Measurements from ENCODE around the gene USO1.

Gene USO1

GRCh38 chr4:75844151-75844662 is 119.8 kb downstream of the USO1 start:
- DNase-seq (ENCODE audit: low spot score), result peak; percentile 64

GRCh38 chr4:75845992-75846391 is 121.6 kb downstream of the USO1 start:
- no peak for DNase-seq (ENCODE audit: low spot score)

GRCh38 chr4:75848171-75848760 is 123.9 kb downstream of the USO1 start:
- DNase-seq (ENCODE audit: low spot score), result peak; percentile 85

GRCh38 chr4:75848891-75849290 is 124.5 kb downstream of the USO1 start:
- peak; percentile 29 for DNase-seq (ENCODE audit: low spot score)

- no peak for DNase-seq (ENCODE audit: low spot score)
These were observed 125.1 kb downstream of the USO1 start for GRCh38 chr4:75849461-75849860.

GRCh38 chr4:75858721-75859120 is 134.3 kb downstream of the USO1 start:
- DNase-seq (ENCODE audit: low spot score), result no peak

GRCh38 chr4:75860606-75861005 is 136.2 kb downstream of the USO1 start:
- no peak for DNase-seq (ENCODE audit: low spot score)
